Measurements from ENCODE around the gene UNK. TPM values are rescaled to one million over a fixed set of nuclear protein-coding genes. Genes with fewer than 3 reads are reported as not detected.

The UNK gene
- total and polyA plus RNA-seq, 2 of the 13 experiments (the other 11 are each of a cell fraction or from before 2014, with no cell fraction given): 31.6 to 33.0 TPM

DNA sequence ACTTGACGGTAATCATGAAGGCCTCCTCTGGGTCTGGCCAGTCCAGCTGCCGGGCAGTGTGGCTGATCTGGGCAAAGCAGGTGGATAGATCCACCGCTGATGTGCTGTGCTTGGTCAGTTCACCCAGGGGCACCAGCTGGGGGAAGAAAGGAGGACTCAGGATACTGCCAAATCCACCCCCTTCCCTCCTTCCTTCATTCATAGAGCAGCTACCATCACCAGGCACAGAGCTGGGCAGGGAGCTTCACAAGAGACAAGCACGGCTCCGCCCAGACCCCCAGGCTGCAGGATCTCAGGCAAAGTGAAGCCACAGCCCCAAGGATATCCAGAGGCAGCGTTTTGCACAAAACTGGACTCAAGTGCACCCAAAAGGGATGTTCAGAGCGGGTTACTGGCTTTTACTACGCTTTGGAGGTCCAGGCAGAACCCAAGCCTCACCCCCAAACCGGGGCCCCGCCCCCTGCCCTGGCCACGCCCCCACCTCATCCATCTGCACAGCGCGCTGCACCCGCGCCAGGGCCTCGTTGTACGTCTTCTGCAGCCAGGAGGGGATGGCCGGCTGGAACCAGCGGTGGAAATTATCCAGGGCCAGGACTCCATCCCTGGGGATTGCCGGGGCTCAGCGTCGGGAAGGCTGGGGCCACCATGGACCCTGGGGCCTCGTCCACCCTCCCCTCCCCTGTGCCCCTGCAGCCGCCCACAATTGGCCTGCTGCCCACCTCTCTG, 50.5 kb downstream of the UNK start:
- H3K27me3 ChIP-seq (ENCODE audit: control insufficient read depth in 1 of 2, insufficient read depth in 2 of 2, low read length in 2 of 2): no peaks in the 10 kb centered on the region
- FAIRE-seq (no peak), DNase-seq (ENCODE audit: low spot score) (no peak), ATAC-seq (no peak)
- ChIA-PET POLR2A (interaction anchor here (0.6 to 3.2 kb wide), 5 partner anchors 8 to 75 kb away, joined by 3 to 15 read pairs (median 8); partner anchors contain the start of gene UNC13D), CTCF (ENCODE audit: low intra/inter-chr PET ratio, low total read pairs) (no interaction called here)
- in situ Hi-C loops (cut with HindIII; ENCODE audit: extremely low pct_ligation_motif_present, low pct_unique_long_range_greater_than_20kb) (no loop called here), intact Hi-C loops (cut with micrococcal nuclease; ENCODE audit: unreplicated experiment) (no loop called here)
- no TSS peak for BruUV-seq (replicated peaks)
- peak; percentile 55 for TF ChIP-seq RBFOX2 (IDR thresholded peaks at IDR 0.05; ENCODE audit: low read depth, low read length)
- peak; percentile 25 for TF ChIP-seq AGO2 (optimal IDR thresholded peaks at IDR 0.05; ENCODE audit: low read depth, low read length)
- no peak for TF ChIP-seq ZNF619 (CRISPR knock-in tag; IDR thresholded peaks at IDR 0.05)
- TF ChIP-seq KLF12 (CRISPR knock-in tag; IDR thresholded peaks at IDR 0.05; ENCODE audit: borderline replicate concordance): no peak
- no peak for TF ChIP-seq PCBP2 (optimal IDR thresholded peaks at IDR 0.05; ENCODE audit: low read depth, low read length, poor library complexity, severe bottlenecking)
- TF ChIP-seq PHF5A (CRISPR knock-in tag; IDR thresholded peaks at IDR 0.05; ENCODE audit: low read depth, unreplicated experiment): no peak
- no peak for TF ChIP-seq RFXAP (CRISPR knock-in tag; IDR thresholded peaks at IDR 0.05; ENCODE audit: borderline replicate concordance)
- no peak overlapping the region for H3K4me2 ChIP-seq (ENCODE audit: low read depth, low read length)
- H4K20me1 ChIP-seq (ENCODE audit: insufficient read depth, low read length): no peaks in the 10 kb centered on the region
- H3K79me2 ChIP-seq (ENCODE audit: insufficient read depth, low read length): no peaks in the 10 kb centered on the region
- no peaks in the 10 kb centered on the region for H3K9me3 ChIP-seq (ENCODE audit: low read length)
- no peak overlapping the region for H3K4me3 ChIP-seq (replicated peaks in 1 of 3; ENCODE audit: insufficient read depth in 1 of 3, low read depth in 2 of 3, low read length in 3 of 3)
- no peak overlapping the region for H3K27ac ChIP-seq (ENCODE audit: extremely low read length, insufficient read depth, low read length)
- no peaks in the 10 kb centered on the region for H3K4me1 ChIP-seq (ENCODE audit: insufficient read depth, low read length)
- no peak overlapping the region for H3K9ac ChIP-seq (ENCODE audit: insufficient read depth, low read depth, low read length)
- peaks cover 22 to 38% of the 10 kb centered on the region in 2 experiments; a peak in 4 of 5 replicates for H3K36me3 ChIP-seq (replicated peaks in 1 of 2; ENCODE audit: control insufficient read depth in 1 of 2, insufficient read depth in 2 of 2, low read length in 2 of 2)
- WGBS (ENCODE audit: low lambda C conversion rate): 90% methylated on average over 21 of the region's 24 CpGs
- no peak overlapping the region for H2AFZ ChIP-seq (ENCODE audit: low read length)

DNA sequence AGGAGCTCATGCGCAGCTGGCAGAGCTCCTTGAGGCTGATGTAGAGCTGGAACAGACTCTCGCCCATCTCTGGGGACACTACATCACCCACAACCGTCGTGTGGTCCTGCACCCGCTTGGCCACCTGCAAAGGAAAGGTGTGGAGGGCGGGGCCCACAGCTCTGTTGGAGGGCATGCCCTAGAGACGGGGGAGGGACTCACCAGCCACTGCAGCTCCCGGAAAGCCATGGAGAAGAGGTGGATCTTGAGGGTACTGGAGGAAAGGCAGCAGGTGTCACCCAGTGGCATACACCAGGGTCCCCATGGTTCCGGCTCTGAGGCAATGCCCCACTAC, 51.0 kb downstream of the UNK start:
- peaks cover 19 to 33% of the 10 kb centered on the region in 2 experiments; a peak in 4 of 5 replicates for H3K36me3 ChIP-seq (replicated peaks in 1 of 2; ENCODE audit: control insufficient read depth in 1 of 2, insufficient read depth in 2 of 2, low read length in 2 of 2)
- H4K20me1 ChIP-seq (ENCODE audit: insufficient read depth, low read length): no peaks in the 10 kb centered on the region
- no peak overlapping the region for H3K4me2 ChIP-seq (ENCODE audit: low read depth, low read length)
- no peaks in the 10 kb centered on the region for H3K9me3 ChIP-seq (ENCODE audit: low read length)
- no peak overlapping the region for H3K4me3 ChIP-seq (replicated peaks in 1 of 3; ENCODE audit: insufficient read depth in 1 of 3, low read depth in 2 of 3, low read length in 3 of 3)
- H3K79me2 ChIP-seq (ENCODE audit: insufficient read depth, low read length): no peaks in the 10 kb centered on the region
- WGBS (ENCODE audit: low lambda C conversion rate): 100% methylated on average over 6 of the region's 9 CpGs
- CTCF ChIA-PET (ENCODE audit: low intra/inter-chr PET ratio, low total read pairs): no interaction called here
- no TSS peak for BruUV-seq (replicated peaks)
- FAIRE-seq (no peak), ATAC-seq (no peak), DNase-seq (ENCODE audit: low spot score) (no peak)
- H2AFZ ChIP-seq (ENCODE audit: low read length): no peak overlapping the region
- no peak overlapping the region for H3K9ac ChIP-seq (ENCODE audit: insufficient read depth, low read depth, low read length)
- POLR2A ChIA-PET: interaction anchor here (1.1 to 3.2 kb wide), 5 partner anchors 9 to 56 kb away, joined by 4 to 15 read pairs (median 8); partner anchors contain the start of genes UNC13D and WBP2
- no peaks in the 10 kb centered on the region for H3K4me1 ChIP-seq (ENCODE audit: insufficient read depth, low read length)
- no peak overlapping the region for H3K27ac ChIP-seq (ENCODE audit: extremely low read length, insufficient read depth, low read length)
- TF ChIP-seq HNRNPL (IDR thresholded peaks at IDR 0.05; ENCODE audit: low read depth, low read length) (0 out of 2 replicates have a peak, but pooled peaks have one; percentile 21), YEATS2 (CRISPR knock-in tag; IDR thresholded peaks at IDR 0.05; ENCODE audit: borderline replicate concordance) (no peak), CENPX (CRISPR knock-in tag; IDR thresholded peaks at IDR 0.05) (no peak), SIX1 (CRISPR knock-in tag; IDR thresholded peaks at IDR 0.05; ENCODE audit: borderline replicate concordance) (no peak), ZNF781 (CRISPR knock-in tag; IDR thresholded peaks at IDR 0.05; ENCODE audit: borderline replicate concordance, not compliant biosample characterization) (no peak)
- intact Hi-C loops (cut with micrococcal nuclease; ENCODE audit: unreplicated experiment): no loop called here
- H3K27me3 ChIP-seq (ENCODE audit: control insufficient read depth in 1 of 2, insufficient read depth in 2 of 2, low read length in 2 of 2): no peaks in the 10 kb centered on the region
- in situ Hi-C loops (cut with HindIII; ENCODE audit: extremely low pct_ligation_motif_present, low pct_unique_long_range_greater_than_20kb): no loop called here

Measured in HepG2 (cell line).